Central memory CD8-positive, alpha-beta T cell (primary cell): ENCODE measurements around the gene STRADA.

ENCODE experiments used
- ATAC-seq: fragments of 150-1000 bp; cut with Tn5 transposase; replicated peaks from 2 replicates; pipeline ENCODE4 v1.10.0; 2022; ENCODE audit warnings: mild to moderate bottlenecking, moderate FRiP score, moderate number of reproducible peaks; ENCODE audit not compliant: poor library complexity, severe bottlenecking; ENCODE audit errors: extremely low read depth
- DNase-seq, 2 donors: peaks; one replicate each; pipeline ENCODE4 v3.0.0; 2021; ENCODE audit warnings: low spot score in 2 of 2
- H3K27ac Mint-ChIP-seq: one replicate; pipeline ENCODE4 v1.8.0; 2022; ENCODE audit warnings: low read depth, mild to moderate bottlenecking, moderate library complexity, mixed read lengths
- H3K27me3 Mint-ChIP-seq: one replicate; pipeline ENCODE4 v1.8.0; 2022; ENCODE audit warnings: mixed read lengths
- H3K36me3 Mint-ChIP-seq: one replicate; pipeline ENCODE4 v1.8.0; 2022; ENCODE audit warnings: mild to moderate bottlenecking, moderate library complexity, mixed read lengths; ENCODE audit not compliant: insufficient read depth
- H3K4me1 Mint-ChIP-seq: one replicate; pipeline ENCODE4 v1.8.0; 2022; ENCODE audit warnings: mixed read lengths
- H3K4me3 Mint-ChIP-seq: one replicate; pipeline ENCODE4 v1.8.0; 2022; ENCODE audit warnings: mild to moderate bottlenecking, moderate library complexity, mixed read lengths
- H3K9me3 Mint-ChIP-seq: one replicate; pipeline ENCODE4 v1.8.0; 2022; ENCODE audit warnings: mixed read lengths

The STRADA gene

DNA sequence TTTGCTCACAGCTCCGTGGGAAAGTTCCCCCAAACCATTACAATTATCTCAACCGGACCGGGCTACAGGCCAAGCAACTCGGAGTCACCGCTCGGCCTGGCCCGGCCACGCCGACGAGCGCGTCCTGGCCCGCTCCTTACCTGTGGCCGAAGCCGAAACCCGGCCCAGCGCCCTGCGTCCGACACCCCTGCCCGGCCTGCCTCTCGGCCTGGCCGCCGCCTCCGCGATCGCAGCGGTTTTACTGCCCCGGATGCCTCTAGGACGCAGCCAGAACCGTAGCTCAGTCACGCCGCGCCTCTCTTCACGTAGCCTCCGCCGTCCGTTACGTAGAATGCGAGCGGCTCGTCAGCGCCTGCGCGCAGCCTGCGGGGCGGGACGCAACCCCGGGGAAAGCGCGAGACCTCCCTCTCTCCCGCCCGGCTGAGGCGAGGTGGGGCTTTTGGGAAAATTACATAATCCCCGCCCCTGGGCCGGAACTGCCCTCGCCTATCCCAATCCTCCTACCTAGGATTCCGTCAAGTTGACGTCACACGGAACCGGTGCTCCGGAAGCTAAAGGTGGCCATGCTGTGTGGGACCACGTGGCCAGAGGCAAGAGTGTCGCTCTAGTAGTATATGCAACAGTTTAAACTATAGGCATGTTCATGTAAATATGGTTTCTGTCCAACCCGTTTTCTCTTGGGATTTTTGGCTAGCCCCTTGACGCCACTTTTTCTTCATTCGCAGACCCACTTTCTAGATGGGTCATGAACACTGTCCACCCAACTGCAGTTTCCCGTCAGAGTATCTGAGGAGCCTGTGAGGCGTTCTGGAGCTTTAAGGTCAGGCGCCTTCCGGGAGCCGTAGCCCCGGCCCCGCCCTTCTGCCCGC lies 31.9 kb upstream of the STRADA start, which contains the start of gene CCDC47:
Gene CCDC47, minus strand, starts transcription at position 326 of the 869 bp plus-strand sequence. CDS start 7,422 bp downstream, outside the sequence.
- ATAC-seq, result peak; percentile 92
- H3K36me3 Mint-ChIP-seq, result peaks cover 35% of the 10 kb centered on the region
- DNase-seq, result peak; percentile 95 to 98
- peaks cover 58% of the 10 kb centered on the region for H3K4me1 Mint-ChIP-seq
- peak within 1 kb of the TSS; percentile 97 for H3K27ac Mint-ChIP-seq
- no peaks in the 10 kb centered on the region for H3K27me3 Mint-ChIP-seq
- H3K9me3 Mint-ChIP-seq, result no peaks in the 10 kb centered on the region
- peak within 1 kb of the TSS; percentile 99 for H3K4me3 Mint-ChIP-seq

- DNase-seq, result no peak
- ATAC-seq, result no peak
- H3K27ac Mint-ChIP-seq, result peak overlapping the region; percentile 97
- peak overlapping the region; percentile 99 for H3K4me3 Mint-ChIP-seq
- H3K36me3 Mint-ChIP-seq, result peaks cover 32% of the 10 kb centered on the region
- H3K9me3 Mint-ChIP-seq, result no peaks in the 10 kb centered on the region
- no peaks in the 10 kb centered on the region for H3K27me3 Mint-ChIP-seq
- H3K4me1 Mint-ChIP-seq, result peaks cover 56% of the 10 kb centered on the region
Observed at GRCh38 chr17:63772801-63773271, 31.2 kb upstream of the STRADA start.

- DNase-seq (no peak), ATAC-seq (no peak)
- Mint-ChIP-seq H3K4me1 (peaks cover 50% of the 10 kb centered on the region), H3K36me3 (peaks cover 34% of the 10 kb centered on the region), H3K4me3 (no peak overlapping the region), H3K27ac (no peak overlapping the region), H3K9me3 (no peaks in the 10 kb centered on the region), H3K27me3 (no peaks in the 10 kb centered on the region)
Observed at GRCh38 chr17:63768433-63768832, 26.8 kb upstream of the STRADA start.

GRCh38 chr17:63766754-63767153 lies 25.2 kb upstream of the STRADA start:
- Mint-ChIP-seq H3K27me3 (no peaks in the 10 kb centered on the region), H3K4me1 (peaks cover 38% of the 10 kb centered on the region), H3K27ac (no peak overlapping the region), H3K4me3 (no peak overlapping the region), H3K36me3 (peaks cover 42% of the 10 kb centered on the region), H3K9me3 (no peaks in the 10 kb centered on the region)
- DNase-seq, result no peak
- ATAC-seq, result no peak

- DNase-seq, result no peak
- H3K36me3 Mint-ChIP-seq, result peaks cover 57% of the 10 kb centered on the region
- H3K27ac Mint-ChIP-seq, result no peak overlapping the region
- no peak for ATAC-seq
- H3K27me3 Mint-ChIP-seq, result no peaks in the 10 kb centered on the region
- H3K4me1 Mint-ChIP-seq, result peaks cover 28% of the 10 kb centered on the region
- no peak overlapping the region for H3K4me3 Mint-ChIP-seq
- H3K9me3 Mint-ChIP-seq, result no peaks in the 10 kb centered on the region
Observed at GRCh38 chr17:63764716-63765115, 23.1 kb upstream of the STRADA start.

DNA sequence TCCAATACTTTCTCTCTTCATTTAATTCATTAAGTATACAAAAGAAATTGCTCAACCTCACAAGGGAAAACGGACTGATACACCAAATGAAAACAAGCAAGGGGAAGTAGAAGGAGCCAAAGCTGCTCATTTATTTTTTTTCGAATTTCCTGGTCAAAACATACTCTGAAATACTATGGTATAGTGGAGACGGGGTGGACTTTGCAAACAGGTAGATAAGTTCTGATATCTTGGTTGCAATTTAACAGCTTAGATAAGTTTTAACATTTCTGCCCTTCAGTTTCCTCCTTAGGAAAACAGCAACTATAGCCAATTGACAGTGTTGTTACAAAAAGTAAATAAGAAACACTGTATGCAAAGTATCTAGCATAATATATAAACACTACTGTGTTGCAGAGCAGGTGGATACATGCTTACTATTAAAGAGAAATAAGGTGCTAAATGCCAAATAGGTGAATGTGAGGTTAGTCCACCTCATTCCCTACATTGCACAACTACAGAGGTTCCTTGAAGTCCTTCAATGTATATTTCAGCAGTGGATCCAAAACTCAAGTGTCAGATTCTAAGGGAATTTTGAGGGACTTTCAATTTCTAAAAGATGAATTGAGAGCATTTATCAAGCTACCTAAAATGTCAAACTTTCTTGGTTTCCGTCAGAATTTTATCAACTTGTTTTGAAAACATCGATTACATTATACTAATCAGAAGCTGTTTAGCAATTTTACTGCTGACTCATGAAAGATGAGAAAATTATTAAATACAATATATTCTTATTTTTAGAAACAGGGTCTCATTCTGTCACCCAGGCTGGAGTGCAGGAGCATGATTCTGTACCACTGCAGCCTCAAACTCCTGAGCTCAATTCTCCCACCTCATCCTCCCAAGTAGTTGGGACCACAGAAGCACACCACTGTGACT lies 20.8 kb upstream of the STRADA start:
- Mint-ChIP-seq H3K9me3 (no peaks in the 10 kb centered on the region), H3K4me1 (peaks cover 16% of the 10 kb centered on the region), H3K4me3 (no peak overlapping the region), H3K27me3 (no peaks in the 10 kb centered on the region), H3K36me3 (peaks cover 68% of the 10 kb centered on the region), H3K27ac (no peak overlapping the region)
- ATAC-seq, result no peak
- DNase-seq, result no peak

DNA sequence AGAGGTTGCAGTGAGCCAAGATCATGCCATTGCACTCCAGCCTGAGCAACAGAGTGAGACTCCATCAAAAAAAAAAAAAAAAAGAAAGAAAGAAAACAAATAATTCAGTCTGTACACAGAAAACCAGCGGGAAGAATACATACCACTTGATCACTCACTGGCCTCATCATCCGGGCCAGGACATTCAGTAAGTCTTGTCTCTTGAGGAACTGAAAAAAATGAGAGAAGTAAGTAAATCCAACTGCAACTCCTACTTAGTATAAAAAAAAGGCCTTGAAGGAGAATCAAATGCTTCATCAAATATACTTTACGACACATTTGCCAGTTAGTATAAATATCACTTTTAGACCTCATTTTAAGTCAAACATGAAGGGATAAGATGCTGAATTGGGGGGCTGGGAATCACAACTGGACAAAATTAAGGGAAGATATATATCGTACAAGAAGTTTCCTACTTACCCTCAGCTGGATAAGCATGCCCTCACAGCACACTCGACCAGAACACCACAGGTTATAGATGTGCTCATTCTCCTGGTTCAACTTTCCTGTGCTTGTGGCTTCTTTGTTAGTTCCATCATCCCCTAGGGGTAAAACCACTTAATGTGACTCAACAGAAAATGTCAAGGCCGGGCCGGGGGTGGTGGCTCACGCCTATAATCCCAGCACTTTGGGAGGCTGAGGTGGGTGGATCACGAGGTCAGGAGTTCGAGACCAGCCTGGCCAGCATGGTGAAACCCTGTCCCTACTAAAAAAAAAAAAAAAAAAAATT lies 19.4 kb upstream of the STRADA start:
- H3K4me3 Mint-ChIP-seq, result no peak overlapping the region
- DNase-seq, result no peak
- H3K36me3 Mint-ChIP-seq, result peaks cover 76% of the 10 kb centered on the region
- H3K9me3 Mint-ChIP-seq, result no peaks in the 10 kb centered on the region
- H3K4me1 Mint-ChIP-seq, result peaks cover 5% of the 10 kb centered on the region
- H3K27me3 Mint-ChIP-seq, result no peaks in the 10 kb centered on the region
- H3K27ac Mint-ChIP-seq, result no peak overlapping the region
- no peak for ATAC-seq

DNA sequence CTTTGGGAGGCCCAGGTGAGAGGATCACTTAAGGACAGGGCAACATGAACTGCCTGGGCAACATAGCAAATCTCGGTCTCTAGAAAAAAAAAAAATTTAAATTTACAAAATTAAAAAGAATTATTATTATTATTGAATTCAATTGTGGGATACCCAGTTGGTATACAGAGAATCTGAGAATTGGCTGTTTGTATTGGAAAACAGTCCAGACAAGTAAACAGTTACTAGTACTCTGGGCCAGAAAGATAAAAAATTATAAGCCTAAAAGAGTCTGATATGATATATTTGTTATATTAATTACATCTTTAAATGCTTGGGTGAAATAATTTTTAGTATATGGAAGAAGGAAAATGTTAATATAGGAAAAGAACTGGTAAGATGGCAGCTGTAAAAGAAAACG lies 16.8 kb upstream of the STRADA start:
- no peaks in the 10 kb centered on the region for H3K9me3 Mint-ChIP-seq
- no peak overlapping the region for H3K27ac Mint-ChIP-seq
- no peak overlapping the region for H3K4me3 Mint-ChIP-seq
- H3K36me3 Mint-ChIP-seq, result peaks cover 74% of the 10 kb centered on the region
- H3K27me3 Mint-ChIP-seq, result no peaks in the 10 kb centered on the region
- ATAC-seq, result no peak
- DNase-seq, result no peak
- no peaks in the 10 kb centered on the region for H3K4me1 Mint-ChIP-seq

DNA sequence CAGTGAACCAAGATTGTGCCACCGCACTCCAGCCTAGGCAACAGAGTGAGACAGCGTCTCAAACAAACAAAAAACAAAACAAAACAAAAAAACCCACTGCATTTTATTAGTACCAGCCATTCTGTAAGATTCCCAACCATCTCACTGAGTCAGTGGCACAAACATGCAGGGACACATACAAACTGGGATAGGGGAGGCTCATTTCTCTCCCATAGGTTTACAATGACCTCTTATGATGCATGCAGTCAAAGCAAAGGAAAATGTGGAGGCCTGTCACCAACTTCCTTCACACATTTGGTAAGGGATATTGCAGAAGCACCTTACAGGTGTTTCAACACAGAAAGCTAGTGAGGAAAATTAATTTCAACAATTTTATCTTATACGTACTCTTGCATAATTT lies 12.4 kb upstream of the STRADA start:
- H3K27ac Mint-ChIP-seq, result no peak overlapping the region
- peaks cover 57% of the 10 kb centered on the region for H3K36me3 Mint-ChIP-seq
- ATAC-seq (no peak), DNase-seq (no peak)
- H3K27me3 Mint-ChIP-seq, result no peaks in the 10 kb centered on the region
- H3K4me3 Mint-ChIP-seq, result no peak overlapping the region
- peaks cover 7% of the 10 kb centered on the region for H3K4me1 Mint-ChIP-seq
- H3K9me3 Mint-ChIP-seq, result no peaks in the 10 kb centered on the region

GRCh38 chr17:63753215-63753614 lies 11.6 kb upstream of the STRADA start:
- H3K9me3 Mint-ChIP-seq, result no peaks in the 10 kb centered on the region
- H3K27me3 Mint-ChIP-seq, result no peaks in the 10 kb centered on the region
- H3K4me1 Mint-ChIP-seq, result peaks cover 7% of the 10 kb centered on the region
- H3K4me3 Mint-ChIP-seq, result no peak overlapping the region
- peaks cover 58% of the 10 kb centered on the region for H3K36me3 Mint-ChIP-seq
- H3K27ac Mint-ChIP-seq, result no peak overlapping the region
- DNase-seq (no peak), ATAC-seq (no peak)

DNA sequence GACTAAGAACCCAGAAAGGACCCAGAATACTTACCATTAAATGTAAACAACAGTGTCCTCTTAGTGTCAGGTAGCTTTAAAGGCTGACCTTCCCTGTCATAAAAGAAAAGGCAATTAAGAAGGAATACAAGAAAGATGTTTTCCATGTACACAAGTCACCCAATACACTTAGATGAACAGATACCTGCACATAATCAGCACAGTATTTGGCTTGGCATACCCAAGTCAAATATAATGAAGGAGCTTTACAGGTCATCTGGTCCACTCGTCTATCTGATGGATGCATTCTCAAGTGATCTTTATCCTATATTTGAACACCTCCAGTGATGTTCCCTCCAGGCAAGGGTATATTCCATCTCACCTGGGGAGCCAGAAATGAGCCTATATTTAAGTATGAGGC lies 11.1 kb upstream of the STRADA start:
- no peaks in the 10 kb centered on the region for H3K9me3 Mint-ChIP-seq
- no peaks in the 10 kb centered on the region for H3K27me3 Mint-ChIP-seq
- ATAC-seq (no peak), DNase-seq (no peak)
- H3K4me3 Mint-ChIP-seq, result no peak overlapping the region
- peaks cover 57% of the 10 kb centered on the region for H3K36me3 Mint-ChIP-seq
- no peak overlapping the region for H3K27ac Mint-ChIP-seq
- peaks cover 7% of the 10 kb centered on the region for H3K4me1 Mint-ChIP-seq

GRCh38 chr17:63751806-63752205 lies 10.2 kb upstream of the STRADA start:
- DNase-seq (no peak), ATAC-seq (peak; percentile 40)
- Mint-ChIP-seq H3K4me3 (peak overlapping the region; percentile 10), H3K4me1 (peaks cover 7% of the 10 kb centered on the region), H3K27me3 (no peaks in the 10 kb centered on the region), H3K9me3 (no peaks in the 10 kb centered on the region), H3K27ac (peak overlapping the region; percentile 61), H3K36me3 (peaks cover 57% of the 10 kb centered on the region)
